HepG2 (cell line): ENCODE measurements around the gene NPHP4. TPM values are rescaled to one million over a fixed set of nuclear protein-coding genes. Genes with fewer than 3 reads are reported as not detected.
A peak's percentile ranks its signal among the peaks of the same experiment; 100 is the strongest.

ENCODE experiments used
- EP300 ChIP-seq, 3 experiments: sonication (generic) in 1 of 3; formaldehyde crosslinking in 1 of 3; IDR thresholded peaks; 2 replicates each; pipeline versions ENCODE4 v1.5.1 to v1.6.1; 2011 to 2020; ENCODE audit warnings: low read depth in 2 of 3, low read length in 2 of 3, borderline replicate concordance in 1 of 3, improper control_type of control experiment in 1 of 3, mild to moderate bottlenecking in 1 of 3, missing genetic modification reagents in 1 of 3, moderate library complexity in 1 of 3
- KMT2A ChIP-seq: sonication (generic); formaldehyde crosslinking; IDR thresholded peaks from 2 replicates; pipeline ENCODE4 v1.4.0; 2020; ENCODE audit warnings: missing genetic modification reagents
- MEF2D ChIP-seq: sonication (generic); formaldehyde crosslinking; IDR thresholded peaks from 2 replicates; pipeline ENCODE4 v1.5.1; 2020; ENCODE audit warnings: mild to moderate bottlenecking, missing genetic modification reagents
- NFE2L1 ChIP-seq: sonication (generic); formaldehyde crosslinking; IDR thresholded peaks from 2 replicates; pipeline ENCODE4 v1.4.0; 2020; ENCODE audit warnings: missing genetic modification reagents, mild to moderate bottlenecking, borderline replicate concordance
- NONO ChIP-seq, 2 experiments: fragments of 450-650 bp in 1 of 2; sonication (generic) in 1 of 2; formaldehyde crosslinking in 1 of 2; IDR thresholded peaks in 1 of 2; conservative IDR thresholded peaks in 1 of 2; 2 replicates each; pipeline versions ENCODE4 v1.6.1 to v1.8.0; 2017 to 2022; ENCODE audit warnings: mild to moderate bottlenecking in 1 of 2, missing genetic modification reagents in 1 of 2, moderate library complexity in 1 of 2
- POGZ ChIP-seq: sonication (generic); formaldehyde crosslinking; IDR thresholded peaks from 2 replicates; pipeline ENCODE4 v1.4.0; 2020; ENCODE audit warnings: mild to moderate bottlenecking, missing genetic modification reagents
- SALL2 ChIP-seq: sonication (generic); formaldehyde crosslinking; IDR thresholded peaks from 2 replicates; pipeline ENCODE4 v1.8.1; 2023; ENCODE audit warnings: mild to moderate bottlenecking, missing genetic modification reagents, inconsistent platforms
- ZNF605 ChIP-seq: sonication (generic); formaldehyde crosslinking; IDR thresholded peaks from 2 replicates; pipeline ENCODE4 v1.8.0; 2022; ENCODE audit warnings: mild to moderate bottlenecking, missing genetic modification reagents
- ZNF768 ChIP-seq: sonication (generic); formaldehyde crosslinking; IDR thresholded peaks from 2 replicates; pipeline ENCODE4 v1.4.0; 2020; ENCODE audit warnings: missing genetic modification reagents
- polyA plus RNA-seq, 8 experiments: library from polyadenylated mRNA; depleted of rRNA in 3 of 8; stranded (reverse) in 7 of 8; unstranded in 1 of 8; fragments of >200 nt; fragmentation: Illumina TruSeq in 4 of 8; extraction: Trizol in 4 of 8; gene quantifications; 2 replicates each; pipeline versions ENCODE4 v1.2.1 to v1.2.3, GENCODE V29; 2011 to 2016; ENCODE audit warnings: low read depth in 4 of 8, missing spikeins in 1 of 8, mixed read lengths in 1 of 8; ENCODE audit not compliant: insufficient read depth in 1 of 8
- total RNA-seq, 5 experiments: library from RNA; depleted of rRNA; stranded (reverse); fragments of >200 nt; fragmentation: Illumina TruSeq; extraction: Trizol; gene quantifications; 2 replicates each; pipeline ENCODE4 v1.2.3, GENCODE V29; 2016; ENCODE audit warnings: low read depth in 1 of 5
- TF ChIP-seq, protein P1 (sequence below): sonication (generic); formaldehyde crosslinking; IDR thresholded peaks from 2 replicates; pipeline ENCODE4 v1.4.0; 2020; ENCODE audit warnings: mild to moderate bottlenecking, missing genetic modification reagents, borderline replicate concordance
- TF ChIP-seq, protein P2 (sequence below): IDR thresholded peaks from 2 replicates; pipeline ENCODE4 v1.6.1; 2016; ENCODE audit warnings: missing compliant biosample characterization, missing genetic modification reagents, borderline replicate concordance
- TF ChIP-seq, protein P3 (sequence below): sonication (generic); formaldehyde crosslinking; conservative IDR thresholded peaks from 2 replicates; pipeline ENCODE4 v1.4.0; 2020; ENCODE audit warnings: missing genetic modification reagents
- TF ChIP-seq, protein P4 (sequence below): IDR thresholded peaks from 2 replicates; pipeline ENCODE4 v1.6.1; 2016; ENCODE audit warnings: missing genetic modification reagents, missing compliant biosample characterization
- TF ChIP-seq, protein P5 (sequence below): IDR thresholded peaks from 2 replicates; pipeline ENCODE4 v1.6.1; 2018; ENCODE audit warnings: missing genetic modification reagents, mild to moderate bottlenecking, missing compliant biosample characterization
- TF ChIP-seq, protein P6 (sequence below): sonication (generic); formaldehyde crosslinking; conservative IDR thresholded peaks from 2 replicates; pipeline ENCODE4 v1.5.0; 2020; ENCODE audit warnings: missing genetic modification reagents

NPHP4 gene
- total and polyA plus RNA-seq, 2 of the 13 experiments (the other 11 are each of a cell fraction or from before 2014, with no cell fraction given): 4.4 to 6.8 TPM

DNA sequence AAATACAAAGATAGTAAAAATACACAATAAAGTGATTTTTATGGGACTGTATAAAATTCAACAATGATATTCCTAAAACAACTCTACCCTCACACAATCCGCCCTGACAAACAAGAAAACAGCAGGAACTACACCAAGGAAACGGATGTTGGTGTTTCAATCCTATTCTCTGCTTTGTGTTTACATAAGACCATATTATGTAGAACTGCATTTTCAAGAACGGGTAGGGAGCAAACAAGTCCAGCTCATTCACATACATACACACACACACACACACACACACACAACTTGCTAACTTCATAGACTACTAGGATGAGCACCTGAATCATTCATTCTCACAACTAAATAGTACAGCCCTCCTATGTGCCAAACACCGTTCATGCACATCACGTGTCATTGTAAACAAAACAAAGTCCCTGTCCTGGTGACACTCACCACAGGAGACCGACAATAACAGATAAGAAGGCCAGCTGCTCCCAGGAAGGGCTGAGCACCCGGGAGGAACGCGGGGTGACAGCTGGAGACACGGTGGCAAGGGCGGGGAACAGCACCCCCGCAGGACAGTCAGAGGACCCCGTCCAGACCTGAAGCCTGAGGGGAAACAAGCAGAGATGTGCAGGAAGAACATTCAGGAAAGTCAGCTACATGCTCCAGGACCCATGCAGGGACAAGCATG is 43.0 kb downstream of the NPHP4 start (continued):
- TF ChIP-seq, protein P1, sequence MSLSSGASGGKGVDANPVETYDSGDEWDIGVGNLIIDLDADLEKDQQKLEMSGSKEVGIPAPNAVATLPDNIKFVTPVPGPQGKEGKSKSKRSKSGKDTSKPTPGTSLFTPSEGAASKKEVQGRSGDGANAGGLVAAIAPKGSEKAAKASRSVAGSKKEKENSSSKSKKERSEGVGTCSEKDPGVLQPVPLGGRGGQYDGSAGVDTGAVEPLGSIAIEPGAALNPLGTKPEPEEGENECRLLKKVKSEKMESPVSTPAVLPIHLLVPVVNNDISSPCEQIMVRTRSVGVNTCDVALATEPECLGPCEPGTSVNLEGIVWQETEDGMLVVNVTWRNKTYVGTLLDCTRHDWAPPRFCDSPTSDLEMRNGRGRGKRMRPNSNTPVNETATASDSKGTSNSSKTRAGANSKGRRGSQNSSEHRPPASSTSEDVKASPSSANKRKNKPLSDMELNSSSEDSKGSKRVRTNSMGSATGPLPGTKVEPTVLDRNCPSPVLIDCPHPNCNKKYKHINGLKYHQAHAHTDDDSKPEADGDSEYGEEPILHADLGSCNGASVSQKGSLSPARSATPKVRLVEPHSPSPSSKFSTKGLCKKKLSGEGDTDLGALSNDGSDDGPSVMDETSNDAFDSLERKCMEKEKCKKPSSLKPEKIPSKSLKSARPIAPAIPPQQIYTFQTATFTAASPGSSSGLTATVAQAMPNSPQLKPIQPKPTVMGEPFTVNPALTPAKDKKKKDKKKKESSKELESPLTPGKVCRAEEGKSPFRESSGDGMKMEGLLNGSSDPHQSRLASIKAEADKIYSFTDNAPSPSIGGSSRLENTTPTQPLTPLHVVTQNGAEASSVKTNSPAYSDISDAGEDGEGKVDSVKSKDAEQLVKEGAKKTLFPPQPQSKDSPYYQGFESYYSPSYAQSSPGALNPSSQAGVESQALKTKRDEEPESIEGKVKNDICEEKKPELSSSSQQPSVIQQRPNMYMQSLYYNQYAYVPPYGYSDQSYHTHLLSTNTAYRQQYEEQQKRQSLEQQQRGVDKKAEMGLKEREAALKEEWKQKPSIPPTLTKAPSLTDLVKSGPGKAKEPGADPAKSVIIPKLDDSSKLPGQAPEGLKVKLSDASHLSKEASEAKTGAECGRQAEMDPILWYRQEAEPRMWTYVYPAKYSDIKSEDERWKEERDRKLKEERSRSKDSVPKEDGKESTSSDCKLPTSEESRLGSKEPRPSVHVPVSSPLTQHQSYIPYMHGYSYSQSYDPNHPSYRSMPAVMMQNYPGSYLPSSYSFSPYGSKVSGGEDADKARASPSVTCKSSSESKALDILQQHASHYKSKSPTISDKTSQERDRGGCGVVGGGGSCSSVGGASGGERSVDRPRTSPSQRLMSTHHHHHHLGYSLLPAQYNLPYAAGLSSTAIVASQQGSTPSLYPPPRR (CRISPR knock-in tag): 0 out of 2 replicates have a peak, but pooled peaks have one; percentile 42
- TF ChIP-seq NFE2L1 (CRISPR knock-in tag) (no peak), EP300 (IDR thresholded peaks at IDR 0.05; ENCODE audit: low read depth in 2 of 2, low read length in 2 of 2) (peak in 1 of 2 experiments; percentile 43; a peak in 1 of 4 replicates), EP300 (CRISPR knock-in tag; IDR thresholded peaks at IDR 0.05; ENCODE audit: borderline replicate concordance) (peak; percentile 78; the same call in 1 of the 2 replicates), ZNF605 (peak; percentile 60; the same call in 1 of the 2 replicates), KMT2A (CRISPR knock-in tag) (0 out of 2 replicates have a peak, but pooled peaks have one; percentile 31), SALL2 (CRISPR knock-in tag) (0 out of 2 replicates have a peak, but pooled peaks have one; percentile 48), POGZ (CRISPR knock-in tag) (0 out of 2 replicates have a peak, but pooled peaks have one; percentile 40), NONO (IDR thresholded peaks at IDR 0.05) (no peak), NONO (CRISPR knock-in tag; conservative IDR thresholded peaks at IDR 0.05) (peak; percentile 42; the same call in 1 of the 2 replicates), MEF2D (CRISPR knock-in tag) (peak; percentile 58; the same call in 1 of the 2 replicates), ZNF768 (CRISPR knock-in tag) (0 out of 2 replicates have a peak, but pooled peaks have one; percentile 31)
- TF ChIP-seq, protein P2, sequence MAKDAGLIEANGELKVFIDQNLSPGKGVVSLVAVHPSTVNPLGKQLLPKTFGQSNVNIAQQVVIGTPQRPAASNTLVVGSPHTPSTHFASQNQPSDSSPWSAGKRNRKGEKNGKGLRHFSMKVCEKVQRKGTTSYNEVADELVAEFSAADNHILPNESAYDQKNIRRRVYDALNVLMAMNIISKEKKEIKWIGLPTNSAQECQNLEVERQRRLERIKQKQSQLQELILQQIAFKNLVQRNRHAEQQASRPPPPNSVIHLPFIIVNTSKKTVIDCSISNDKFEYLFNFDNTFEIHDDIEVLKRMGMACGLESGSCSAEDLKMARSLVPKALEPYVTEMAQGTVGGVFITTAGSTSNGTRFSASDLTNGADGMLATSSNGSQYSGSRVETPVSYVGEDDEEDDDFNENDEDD (CRISPR knock-in tag): peak; percentile 40; the same call in 1 of the 2 replicates
- TF ChIP-seq, protein P3, sequence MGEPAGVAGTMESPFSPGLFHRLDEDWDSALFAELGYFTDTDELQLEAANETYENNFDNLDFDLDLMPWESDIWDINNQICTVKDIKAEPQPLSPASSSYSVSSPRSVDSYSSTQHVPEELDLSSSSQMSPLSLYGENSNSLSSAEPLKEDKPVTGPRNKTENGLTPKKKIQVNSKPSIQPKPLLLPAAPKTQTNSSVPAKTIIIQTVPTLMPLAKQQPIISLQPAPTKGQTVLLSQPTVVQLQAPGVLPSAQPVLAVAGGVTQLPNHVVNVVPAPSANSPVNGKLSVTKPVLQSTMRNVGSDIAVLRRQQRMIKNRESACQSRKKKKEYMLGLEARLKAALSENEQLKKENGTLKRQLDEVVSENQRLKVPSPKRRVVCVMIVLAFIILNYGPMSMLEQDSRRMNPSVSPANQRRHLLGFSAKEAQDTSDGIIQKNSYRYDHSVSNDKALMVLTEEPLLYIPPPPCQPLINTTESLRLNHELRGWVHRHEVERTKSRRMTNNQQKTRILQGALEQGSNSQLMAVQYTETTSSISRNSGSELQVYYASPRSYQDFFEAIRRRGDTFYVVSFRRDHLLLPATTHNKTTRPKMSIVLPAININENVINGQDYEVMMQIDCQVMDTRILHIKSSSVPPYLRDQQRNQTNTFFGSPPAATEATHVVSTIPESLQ (CRISPR knock-in tag): no peak
- TF ChIP-seq, protein P4, sequence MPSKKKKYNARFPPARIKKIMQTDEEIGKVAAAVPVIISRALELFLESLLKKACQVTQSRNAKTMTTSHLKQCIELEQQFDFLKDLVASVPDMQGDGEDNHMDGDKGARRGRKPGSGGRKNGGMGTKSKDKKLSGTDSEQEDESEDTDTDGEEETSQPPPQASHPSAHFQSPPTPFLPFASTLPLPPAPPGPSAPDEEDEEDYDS: peak; percentile 42; the same call in 1 of the 2 replicates
- TF ChIP-seq, protein P5, sequence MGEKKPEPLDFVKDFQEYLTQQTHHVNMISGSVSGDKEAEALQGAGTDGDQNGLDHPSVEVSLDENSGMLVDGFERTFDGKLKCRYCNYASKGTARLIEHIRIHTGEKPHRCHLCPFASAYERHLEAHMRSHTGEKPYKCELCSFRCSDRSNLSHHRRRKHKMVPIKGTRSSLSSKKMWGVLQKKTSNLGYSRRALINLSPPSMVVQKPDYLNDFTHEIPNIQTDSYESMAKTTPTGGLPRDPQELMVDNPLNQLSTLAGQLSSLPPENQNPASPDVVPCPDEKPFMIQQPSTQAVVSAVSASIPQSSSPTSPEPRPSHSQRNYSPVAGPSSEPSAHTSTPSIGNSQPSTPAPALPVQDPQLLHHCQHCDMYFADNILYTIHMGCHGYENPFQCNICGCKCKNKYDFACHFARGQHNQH (CRISPR knock-in tag): peak; percentile 84; the same call in 1 of the 2 replicates
- TF ChIP-seq, protein P6, sequence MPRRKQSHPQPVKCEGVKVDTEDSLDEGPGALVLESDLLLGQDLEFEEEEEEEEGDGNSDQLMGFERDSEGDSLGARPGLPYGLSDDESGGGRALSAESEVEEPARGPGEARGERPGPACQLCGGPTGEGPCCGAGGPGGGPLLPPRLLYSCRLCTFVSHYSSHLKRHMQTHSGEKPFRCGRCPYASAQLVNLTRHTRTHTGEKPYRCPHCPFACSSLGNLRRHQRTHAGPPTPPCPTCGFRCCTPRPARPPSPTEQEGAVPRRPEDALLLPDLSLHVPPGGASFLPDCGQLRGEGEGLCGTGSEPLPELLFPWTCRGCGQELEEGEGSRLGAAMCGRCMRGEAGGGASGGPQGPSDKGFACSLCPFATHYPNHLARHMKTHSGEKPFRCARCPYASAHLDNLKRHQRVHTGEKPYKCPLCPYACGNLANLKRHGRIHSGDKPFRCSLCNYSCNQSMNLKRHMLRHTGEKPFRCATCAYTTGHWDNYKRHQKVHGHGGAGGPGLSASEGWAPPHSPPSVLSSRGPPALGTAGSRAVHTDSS: no peak
